Mesodermal cell (in vitro differentiated cells): ENCODE data around the gene RNF121.

Experiments
- H3K27ac ChIP-seq: 2 replicates; pipeline ENCODE4 v1.7.0; 2013; ENCODE audit warnings: mild to moderate bottlenecking, low read depth, low read length, moderate library complexity; ENCODE audit not compliant: severe bottlenecking
- H3K36me3 ChIP-seq: 2 replicates; pipeline ENCODE4 v1.7.1; 2013; ENCODE audit warnings: mild to moderate bottlenecking, low read length, moderate library complexity; ENCODE audit not compliant: control insufficient read depth, insufficient read depth
- H3K4me1 ChIP-seq: one replicate; pipeline ENCODE4 v1.7.1; 2013; ENCODE audit warnings: mild to moderate bottlenecking, low read length; ENCODE audit not compliant: insufficient read depth, control insufficient read depth, poor library complexity, severe bottlenecking
- H3K4me3 ChIP-seq: 2 replicates; pipeline ENCODE4 v1.7.0; 2013; ENCODE audit warnings: low read length, control low read depth, mild to moderate bottlenecking; ENCODE audit not compliant: insufficient read depth, poor library complexity, severe bottlenecking; ENCODE audit errors: extremely low read depth
- H3K9me3 ChIP-seq: 2 replicates; pipeline ENCODE4 v1.7.1; 2013; ENCODE audit warnings: mild to moderate bottlenecking, low read length, moderate library complexity; ENCODE audit not compliant: control insufficient read depth
- WGBS, 2 experiments: methylation state at CpG; one replicate each; pipeline ENCODE4 v1.1.5; 2013; ENCODE audit warnings: missing lambda C conversion rate in 2 of 2; ENCODE audit not compliant: insufficient coverage in 2 of 2; 5-methylcytosine and 5-hydroxymethylcytosine counted together

RNF121 gene

GRCh38 chr11:71988050-71988449, 59.2 kb downstream of the RNF121 start:
- Histone ChIP-seq H3K4me3 (no peak overlapping the region), H3K4me1 (no peaks in the 10 kb centered on the region), H3K9me3 (no peaks in the 10 kb centered on the region), H3K36me3 (peaks cover 65% of the 10 kb centered on the region), H3K27ac (no peak overlapping the region)
- 89 to 100% methylated on average over 2 of the region's 3 CpGs for WGBS, 2 experiments

GRCh38 chr11:71990701-71991100, 61.9 kb downstream of the RNF121 start:
- Histone ChIP-seq H3K9me3 (no peaks in the 10 kb centered on the region), H3K4me3 (no peak overlapping the region), H3K36me3 (peaks cover 43% of the 10 kb centered on the region), H3K27ac (no peak overlapping the region), H3K4me1 (no peaks in the 10 kb centered on the region)
- 50 to 63% methylated on average over 2 to 3 of the region's 3 CpGs for WGBS, 2 experiments

GRCh38 chr11:71991494-71991893, 62.6 kb downstream of the RNF121 start:
- Histone ChIP-seq H3K27ac (no peak overlapping the region), H3K9me3 (no peaks in the 10 kb centered on the region), H3K4me3 (no peak overlapping the region), H3K4me1 (no peaks in the 10 kb centered on the region), H3K36me3 (peaks cover 41% of the 10 kb centered on the region)
- WGBS, 2 experiments = 96 to 100% methylated on average over 3 of the region's 3 CpGs

- no peak overlapping the region for H3K4me3 ChIP-seq
- H3K4me1 ChIP-seq = no peaks in the 10 kb centered on the region
- H3K27ac ChIP-seq = no peak overlapping the region
- H3K9me3 ChIP-seq = no peaks in the 10 kb centered on the region
- peaks cover 43% of the 10 kb centered on the region for H3K36me3 ChIP-seq
- WGBS, 2 experiments = 88 to 100% methylated on average over 2 of the region's 3 CpGs
Measured at GRCh38 chr11:71992136-71992730, 63.4 kb downstream of the RNF121 start.

DNA sequence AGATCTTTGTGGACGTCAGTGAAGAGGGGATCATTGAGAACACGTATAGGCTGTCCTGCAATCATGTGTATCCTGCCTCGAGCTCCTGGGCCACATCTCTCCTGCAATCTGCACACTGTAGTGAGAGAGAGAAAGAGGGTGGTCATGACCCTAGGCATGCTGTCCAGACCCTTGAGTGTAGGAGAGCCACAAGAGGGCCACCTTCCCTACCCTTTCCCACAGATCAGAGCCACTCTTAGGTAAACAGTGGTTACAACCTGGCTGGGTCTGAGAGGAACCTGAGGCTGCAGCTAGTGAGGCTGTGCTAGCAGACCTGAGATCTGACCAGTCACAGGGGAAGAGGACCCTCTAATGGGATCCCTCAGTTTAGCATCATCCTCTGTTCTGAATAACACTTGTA, 65.9 kb downstream of the RNF121 start:
- no peaks in the 10 kb centered on the region for H3K4me1 ChIP-seq
- no peak overlapping the region for H3K4me3 ChIP-seq
- H3K9me3 ChIP-seq = no peaks in the 10 kb centered on the region
- WGBS, 2 experiments = 91 to 94% methylated on average over 2 to 3 of the region's 3 CpGs
- H3K36me3 ChIP-seq = peaks cover 34% of the 10 kb centered on the region
- no peak overlapping the region for H3K27ac ChIP-seq

GRCh38 chr11:71995726-71996291, 67.0 kb downstream of the RNF121 start:
- WGBS, 2 experiments = 86 to 90% methylated on average over 2 of the region's 3 CpGs
- peaks cover 34% of the 10 kb centered on the region for H3K36me3 ChIP-seq
- no peak overlapping the region for H3K4me3 ChIP-seq
- no peaks in the 10 kb centered on the region for H3K4me1 ChIP-seq
- no peak overlapping the region for H3K27ac ChIP-seq
- H3K9me3 ChIP-seq = no peaks in the 10 kb centered on the region

GRCh38 chr11:71996517-71996916, 67.7 kb downstream of the RNF121 start:
- WGBS, 2 experiments = 97 to 100% methylated on average over 2 to 4 of the region's 4 CpGs
- H3K4me3 ChIP-seq = no peak overlapping the region
- H3K9me3 ChIP-seq = no peaks in the 10 kb centered on the region
- peaks cover 33% of the 10 kb centered on the region for H3K36me3 ChIP-seq
- no peak overlapping the region for H3K27ac ChIP-seq
- H3K4me1 ChIP-seq = no peaks in the 10 kb centered on the region

DNA sequence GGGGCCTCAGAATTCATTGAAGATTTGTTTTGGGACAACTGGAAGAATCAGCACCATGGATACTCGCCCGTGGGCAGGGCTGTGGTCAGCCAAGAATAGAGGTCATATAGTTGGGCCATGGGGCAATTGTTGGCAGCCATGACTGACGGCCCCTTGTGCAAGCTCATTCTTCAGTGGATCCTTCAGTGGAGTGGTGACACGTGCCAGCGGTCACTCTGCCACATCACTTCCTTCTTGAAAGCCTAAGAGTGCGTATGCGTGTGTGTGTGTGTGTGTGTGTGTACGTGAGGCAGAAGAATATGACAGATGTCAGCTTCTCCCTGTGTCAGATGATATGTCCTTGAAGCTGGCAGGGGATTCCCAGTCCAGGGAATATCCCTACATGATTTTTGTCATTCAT, 68.1 kb downstream of the RNF121 start:
- H3K9me3 ChIP-seq = no peaks in the 10 kb centered on the region
- H3K4me1 ChIP-seq = no peaks in the 10 kb centered on the region
- H3K4me3 ChIP-seq = no peak overlapping the region
- H3K36me3 ChIP-seq = peaks cover 33% of the 10 kb centered on the region
- WGBS, 2 experiments = 93% methylated on average over 6 of the region's 8 CpGs
- no peak overlapping the region for H3K27ac ChIP-seq

- 83 to 100% methylated on average over 1 to 2 of the region's 3 CpGs for WGBS, 2 experiments
- H3K27ac ChIP-seq = no peak overlapping the region
- H3K36me3 ChIP-seq = peaks cover 39% of the 10 kb centered on the region
- no peaks in the 10 kb centered on the region for H3K9me3 ChIP-seq
- H3K4me1 ChIP-seq = no peaks in the 10 kb centered on the region
- no peak overlapping the region for H3K4me3 ChIP-seq
Measured at GRCh38 chr11:71997594-71997993, 68.7 kb downstream of the RNF121 start.

DNA sequence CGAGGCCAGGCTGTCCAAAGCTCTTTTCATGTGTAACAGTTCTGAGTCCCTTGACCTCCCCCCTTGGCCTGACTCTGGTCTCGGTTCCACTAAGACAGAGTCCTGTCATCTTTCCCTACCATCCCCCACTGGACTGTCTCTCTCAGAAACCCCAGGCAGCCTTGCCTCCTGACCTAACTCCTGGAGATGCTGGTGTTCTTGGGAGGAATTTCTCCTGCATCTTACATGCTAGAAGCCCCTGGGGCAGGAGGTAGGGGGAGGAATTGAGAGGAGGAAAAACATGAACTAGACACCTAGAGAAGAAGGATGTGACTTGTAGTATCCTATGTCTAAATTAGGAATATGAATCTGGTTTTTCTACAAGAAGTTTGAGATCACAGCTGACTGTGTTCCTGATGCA, 69.2 kb downstream of the RNF121 start:
- 100% methylated on average over 1 to 2 of the region's 2 CpGs for WGBS, 2 experiments
- H3K4me1 ChIP-seq = no peaks in the 10 kb centered on the region
- H3K27ac ChIP-seq = no peak overlapping the region
- no peak overlapping the region for H3K4me3 ChIP-seq
- H3K9me3 ChIP-seq = no peaks in the 10 kb centered on the region
- peaks cover 44% of the 10 kb centered on the region for H3K36me3 ChIP-seq

- 95 to 96% methylated on average over 11 of the region's 11 CpGs for WGBS, 2 experiments
- Histone ChIP-seq H3K4me3 (no peak within 1 kb of the TSS), H3K9me3 (no peaks in the 10 kb centered on the region), H3K27ac (peak within 1 kb of the TSS; percentile 5), H3K4me1 (no peaks in the 10 kb centered on the region), H3K36me3 (peaks cover 51% of the 10 kb centered on the region)
Measured at GRCh38 chr11:71998649-71999310, 69.9 kb downstream of the RNF121 start, which contains the start of gene IL18BP. TSS of gene IL18BP (plus strand) at chr11:71998909. CDS start at chr11:71999985, 1,076 bp downstream.
